SK-N-SH treated with all-trans-retinoic acid at 6 μM for 48 hours (cell line): ENCODE results near the gene VWF.
"Not testable (repeated sequence)": the region's sequence is repeated elsewhere in the genome, so short reads cannot be mapped to it uniquely, and the experiment has no call there.

Experiments
- ARNTL ChIP-seq: fragments of 450-650 bp; formaldehyde crosslinking; IDR thresholded peaks from 2 replicates; pipeline ENCODE4 v1.5.0; 2020; ENCODE audit warnings: low read depth, mild to moderate bottlenecking, moderate library complexity, borderline replicate concordance
- CSDC2 ChIP-seq: fragments of 250-450 bp; sonication (Bioruptor Pico); IDR thresholded peaks from 2 replicates; pipeline ENCODE4 v1.5.0; 2020; ENCODE audit warnings: mild to moderate bottlenecking, moderate library complexity
- ESRRG ChIP-seq: fragments of 250-450 bp; sonication (Bioruptor Pico); IDR thresholded peaks from 2 replicates; pipeline ENCODE4 v1.6.1; 2021; ENCODE audit warnings: mild to moderate bottlenecking
- TCF4 ChIP-seq: fragments of 250-450 bp; sonication (Bioruptor Pico); IDR thresholded peaks from 2 replicates; pipeline ENCODE4 v1.8.0; 2021; ENCODE audit warnings: mild to moderate bottlenecking, moderate library complexity, borderline replicate concordance
- TOX ChIP-seq: fragments of 250-450 bp; sonication (Bioruptor Pico); IDR thresholded peaks from 2 replicates; pipeline ENCODE4 v1.8.0; 2021; ENCODE audit warnings: mild to moderate bottlenecking, moderate library complexity, borderline replicate concordance
- TF ChIP-seq, protein P1 (sequence below): fragments of 250-450 bp; sonication (Bioruptor Pico); IDR thresholded peaks from 2 replicates; pipeline ENCODE4 v1.8.0; 2020; ENCODE audit warnings: mild to moderate bottlenecking, moderate library complexity, borderline replicate concordance

DNA sequence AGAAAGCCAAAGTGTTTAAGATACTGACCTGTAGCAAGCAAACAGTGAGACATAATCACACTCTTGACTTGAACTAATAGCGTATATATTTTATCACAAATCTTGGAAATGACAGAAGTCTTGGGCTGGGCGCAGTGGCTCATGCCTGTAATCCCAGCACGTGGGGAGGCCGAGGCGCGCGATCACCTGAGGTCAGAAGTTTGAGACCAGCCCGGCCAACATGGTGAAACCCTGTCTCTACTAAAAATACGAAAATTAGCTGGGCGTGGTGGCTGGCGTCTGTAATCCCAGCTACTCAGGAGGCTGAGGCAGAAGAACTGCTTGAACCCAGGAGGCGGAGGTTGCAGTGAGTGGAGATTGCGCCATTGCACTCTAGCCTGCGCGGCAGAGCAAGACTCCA, 24.3 kb upstream of the VWF start:
- TF ChIP-seq, protein P1, sequence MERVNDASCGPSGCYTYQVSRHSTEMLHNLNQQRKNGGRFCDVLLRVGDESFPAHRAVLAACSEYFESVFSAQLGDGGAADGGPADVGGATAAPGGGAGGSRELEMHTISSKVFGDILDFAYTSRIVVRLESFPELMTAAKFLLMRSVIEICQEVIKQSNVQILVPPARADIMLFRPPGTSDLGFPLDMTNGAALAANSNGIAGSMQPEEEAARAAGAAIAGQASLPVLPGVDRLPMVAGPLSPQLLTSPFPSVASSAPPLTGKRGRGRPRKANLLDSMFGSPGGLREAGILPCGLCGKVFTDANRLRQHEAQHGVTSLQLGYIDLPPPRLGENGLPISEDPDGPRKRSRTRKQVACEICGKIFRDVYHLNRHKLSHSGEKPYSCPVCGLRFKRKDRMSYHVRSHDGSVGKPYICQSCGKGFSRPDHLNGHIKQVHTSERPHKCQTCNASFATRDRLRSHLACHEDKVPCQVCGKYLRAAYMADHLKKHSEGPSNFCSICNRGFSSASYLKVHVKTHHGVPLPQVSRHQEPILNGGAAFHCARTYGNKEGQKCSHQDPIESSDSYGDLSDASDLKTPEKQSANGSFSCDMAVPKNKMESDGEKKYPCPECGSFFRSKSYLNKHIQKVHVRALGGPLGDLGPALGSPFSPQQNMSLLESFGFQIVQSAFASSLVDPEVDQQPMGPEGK (CRISPR knock-in tag) = not testable (repeated sequence)
- not testable (repeated sequence) for TF ChIP-seq TCF4 (CRISPR knock-in tag); CSDC2 (CRISPR knock-in tag); TOX; ARNTL; ESRRG
